Non-pigmented ciliary epithelial cell (primary cell): ENCODE measurements around the gene TSPAN14.
A peak's percentile ranks its signal among the peaks of the same experiment; 100 is the strongest.

ENCODE experiments used
- DNase-seq: peaks from one replicate; pipeline ENCODE4 v3.0.0-alpha.2; 2010; ENCODE audit warnings: low read depth

The TSPAN14 gene

GRCh38 chr10:80487791-80488538, 33.9 kb downstream of the TSPAN14 start:
- no peak for DNase-seq

GRCh38 chr10:80488539-80489066, 34.5 kb downstream of the TSPAN14 start:
- no peak for DNase-seq

GRCh38 chr10:80489371-80490112, 35.4 kb downstream of the TSPAN14 start:
- no peak for DNase-seq

GRCh38 chr10:80491251-80492102, 37.4 kb downstream of the TSPAN14 start:
- no peak for DNase-seq

DNA sequence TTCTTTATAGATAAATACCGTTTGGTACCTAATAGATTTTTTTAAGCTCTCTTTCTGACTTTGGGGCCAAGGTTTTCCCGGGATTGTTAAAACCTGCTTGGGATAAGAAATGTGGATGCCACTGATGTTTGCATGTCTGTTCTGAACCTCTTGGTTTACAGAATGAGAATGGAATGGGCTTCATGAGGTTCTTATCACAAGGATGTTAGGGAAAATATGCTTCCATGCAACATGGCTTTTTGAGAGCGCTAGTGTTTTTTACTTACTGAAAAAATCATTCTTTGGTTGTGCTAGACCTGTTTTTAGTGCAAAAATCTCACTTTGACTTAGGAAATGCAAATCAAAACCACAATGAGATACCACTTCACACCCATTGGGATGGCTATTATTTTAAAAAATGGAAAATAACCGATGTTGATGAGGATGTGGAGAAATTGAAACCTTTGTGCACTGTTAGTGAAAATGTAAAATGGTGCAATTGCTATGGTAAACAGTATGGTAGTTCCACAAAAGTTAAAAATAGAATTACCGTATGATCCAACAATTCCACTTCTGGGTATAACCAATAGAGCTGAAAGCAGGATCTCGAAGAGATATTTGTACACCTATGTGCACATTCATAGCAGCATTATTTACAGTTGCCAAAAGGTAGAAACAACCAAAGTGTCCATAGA, 38.9 kb downstream of the TSPAN14 start:
- no peak for DNase-seq

DNA sequence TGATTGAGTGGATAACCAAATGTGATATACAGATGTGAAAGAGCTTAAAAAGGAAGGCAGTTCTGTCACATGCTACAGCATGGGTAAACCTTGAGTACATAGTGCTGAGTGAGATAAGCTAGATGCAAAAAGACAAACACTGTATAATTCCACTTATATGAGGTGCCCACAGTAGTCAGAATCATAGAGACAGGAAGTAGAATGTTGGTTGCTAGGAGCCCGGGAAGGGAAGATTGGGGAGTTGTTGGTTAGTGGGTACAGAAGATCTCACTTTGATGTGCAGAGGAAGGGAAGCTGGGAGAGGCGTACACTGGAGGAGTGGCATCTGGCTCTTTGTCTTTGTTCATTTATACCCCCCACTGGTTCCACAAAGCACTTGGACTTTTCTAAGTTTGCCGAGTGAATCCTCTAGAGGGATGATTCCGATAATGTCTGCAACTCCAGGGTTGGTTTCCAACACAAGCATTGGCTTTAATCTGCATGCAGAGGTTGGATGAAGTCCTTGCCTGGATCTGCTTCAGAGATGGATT, 39.5 kb downstream of the TSPAN14 start:
- no peak for DNase-seq

GRCh38 chr10:80496555-80497172, 42.6 kb downstream of the TSPAN14 start:
- no peak for DNase-seq

GRCh38 chr10:80497187-80498077, 43.3 kb downstream of the TSPAN14 start:
- DNase-seq: no peak

- DNase-seq: no peak
Measured at GRCh38 chr10:80498078-80498832, 44.1 kb downstream of the TSPAN14 start.

GRCh38 chr10:80498833-80499741, 45.0 kb downstream of the TSPAN14 start:
- DNase-seq: peak; percentile 90

DNA sequence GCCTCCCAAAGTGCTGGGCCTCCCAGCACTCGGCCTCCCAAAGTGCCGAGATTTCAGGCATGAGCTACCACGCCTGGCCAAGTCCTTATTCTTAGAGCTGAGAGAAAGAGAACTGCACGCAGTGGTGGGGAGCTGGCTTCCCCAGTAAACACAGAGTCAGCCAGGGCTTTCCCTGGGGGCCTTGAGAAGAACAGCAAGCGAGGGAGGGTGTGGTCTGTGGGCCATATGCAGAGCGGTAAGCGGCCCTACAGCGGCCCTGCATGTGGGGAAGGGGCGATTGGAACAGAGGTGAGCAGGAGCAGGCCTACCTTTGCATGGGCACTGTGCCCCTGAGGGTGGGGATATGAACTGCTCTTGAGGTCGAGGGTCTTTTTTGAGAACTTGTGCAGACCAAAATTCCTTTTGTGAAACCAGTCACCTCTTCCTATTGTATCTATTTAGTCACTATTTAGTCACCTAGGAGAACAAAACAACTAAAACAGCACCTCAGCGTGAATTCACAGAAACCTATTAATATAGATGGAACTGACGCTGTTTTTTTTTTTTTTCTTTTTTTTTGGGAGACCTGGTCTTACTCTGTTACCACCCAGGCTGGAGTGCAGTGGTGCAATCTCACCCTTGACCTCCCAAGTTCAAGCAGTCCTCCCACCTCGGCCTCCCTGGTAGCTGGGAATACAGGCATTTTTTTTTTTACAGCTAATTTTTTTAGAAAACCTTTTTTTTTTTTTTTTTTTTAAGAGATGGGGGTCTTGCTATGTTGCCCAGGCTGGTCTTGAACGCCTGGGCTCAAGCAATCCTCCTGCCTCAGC, 46.7 kb downstream of the TSPAN14 start:
- no peak for DNase-seq

DNA sequence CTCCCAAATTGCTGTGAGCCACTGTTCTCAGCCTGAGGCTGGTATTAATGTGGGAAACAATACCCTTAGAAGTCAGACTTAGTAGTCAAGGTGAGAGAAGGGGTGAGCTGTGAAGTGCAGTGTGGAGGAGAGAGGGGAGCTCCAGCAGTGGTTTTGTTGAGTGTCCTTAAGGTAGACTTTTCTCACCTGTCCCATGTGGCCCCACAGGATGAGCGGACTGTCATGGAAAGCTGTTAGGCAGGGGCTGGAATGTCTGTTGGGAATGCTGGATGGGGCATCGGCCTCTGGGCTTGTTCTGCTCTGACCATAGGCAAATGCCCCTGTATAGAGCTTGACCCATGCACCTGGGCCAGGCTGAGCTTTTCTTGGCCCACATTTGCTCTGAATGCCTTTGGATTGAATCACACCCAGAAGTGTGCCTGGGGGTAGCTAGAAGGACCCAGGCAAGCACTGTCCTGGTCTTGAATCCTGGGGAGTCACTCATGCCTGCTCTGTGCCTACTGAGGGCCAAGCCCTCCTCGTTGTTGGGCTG, 47.3 kb downstream of the TSPAN14 start:
- no peak for DNase-seq

DNA sequence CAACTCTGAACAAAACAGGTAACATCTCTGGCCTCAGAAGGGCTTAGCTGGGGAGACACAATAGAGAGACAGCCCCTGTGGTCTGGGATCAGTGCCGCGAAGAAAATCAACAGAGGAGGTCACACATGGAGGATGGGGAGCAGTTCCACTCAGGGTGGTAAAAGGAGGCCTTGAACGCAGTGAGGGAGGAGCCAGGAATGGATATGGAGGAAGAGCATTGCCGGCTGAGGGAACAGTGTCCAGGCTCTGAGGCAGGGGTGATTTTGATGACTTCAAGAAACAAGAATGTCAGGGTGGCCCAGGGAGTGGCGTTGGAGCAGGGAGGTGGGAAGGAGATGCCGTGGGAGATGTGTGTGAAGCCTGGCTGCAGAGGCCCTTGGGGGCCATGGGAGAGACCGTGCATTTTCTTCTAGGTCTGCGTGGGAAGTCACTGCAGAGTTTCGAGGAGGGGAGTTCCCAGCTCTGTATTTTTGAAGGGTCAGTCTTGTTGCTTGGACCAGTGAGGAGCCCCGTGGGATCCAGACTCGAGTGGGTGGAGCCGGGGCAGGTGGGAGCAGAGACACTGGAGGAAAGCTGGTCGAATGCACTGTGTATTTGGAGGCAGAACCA, 47.9 kb downstream of the TSPAN14 start:
- no peak for DNase-seq

GRCh38 chr10:80502621-80503583, 48.8 kb downstream of the TSPAN14 start:
- DNase-seq: no peak

- no peak for DNase-seq
Measured at GRCh38 chr10:80503584-80504157, 49.6 kb downstream of the TSPAN14 start.
